Fibroblast of skin of back (primary cell): ENCODE results near the gene CAMTA1.

Source experiments
- DNase-seq: peaks from one replicate; pipeline ENCODE4 v3.0.0-alpha.2; 2013

CAMTA1 gene

DNA sequence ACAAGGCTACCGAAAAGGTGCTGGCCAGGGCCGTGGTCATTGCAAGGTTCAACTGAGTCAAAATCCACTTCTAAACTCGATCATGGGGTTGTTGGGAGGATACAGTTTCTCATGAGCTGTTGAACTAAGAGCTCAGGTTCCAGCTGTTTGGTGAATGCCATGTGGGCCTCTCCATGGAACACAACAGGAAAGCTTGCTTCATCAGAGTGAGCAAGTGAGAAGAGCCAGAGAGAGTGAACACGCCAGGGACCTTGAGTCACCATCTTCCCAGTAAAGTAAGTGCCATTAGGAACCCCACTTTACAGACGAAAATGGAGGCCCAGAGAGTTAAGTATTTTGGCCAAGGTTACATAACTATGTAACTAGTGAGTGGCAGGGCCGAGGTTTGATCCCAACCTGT lies 510.7 kb downstream of the CAMTA1 start:
- no peak for DNase-seq

DNA sequence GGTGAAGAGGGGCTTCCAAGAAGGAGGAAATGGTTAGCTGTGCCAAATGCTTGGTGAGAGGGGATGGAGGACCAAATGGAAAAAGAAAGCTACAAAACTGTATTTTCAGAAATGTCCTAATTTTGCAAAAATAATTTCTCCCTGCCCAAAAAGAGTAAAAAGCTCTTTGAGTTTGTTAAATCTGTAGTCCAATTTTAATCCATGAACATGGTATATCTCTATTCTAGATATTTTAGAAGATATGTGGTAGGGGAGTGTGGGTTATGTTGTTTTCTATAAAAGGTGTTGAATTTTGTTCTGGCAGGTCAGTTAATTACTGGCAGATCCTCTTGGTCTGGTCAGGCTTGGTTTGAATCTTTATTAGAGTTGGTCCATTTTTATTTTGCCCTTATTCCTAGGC lies 511.7 kb downstream of the CAMTA1 start:
- DNase-seq = no peak

DNA sequence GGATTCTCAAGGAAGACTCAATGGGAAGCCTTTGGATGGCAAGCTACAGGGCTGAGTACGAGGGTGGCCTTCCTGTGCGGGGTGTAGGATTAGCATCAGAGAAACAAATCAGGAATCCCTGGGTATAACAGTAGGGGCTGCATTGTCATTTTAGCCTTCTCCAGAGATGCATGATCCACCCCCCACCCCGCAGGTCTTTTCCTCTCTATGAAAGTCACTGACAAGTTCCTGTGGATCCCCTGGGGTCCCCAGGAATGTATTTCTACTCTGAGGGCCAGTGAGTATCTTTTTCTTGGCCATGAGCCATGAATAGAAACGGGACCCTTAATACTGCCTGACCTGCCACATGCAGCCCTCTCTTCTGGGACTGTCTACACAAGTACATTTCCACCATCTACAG lies 512.9 kb downstream of the CAMTA1 start:
- peak; percentile 74 for DNase-seq

GRCh38 chr1:7298749-7299151 lies 513.5 kb downstream of the CAMTA1 start:
- DNase-seq = peak; percentile 73

DNA sequence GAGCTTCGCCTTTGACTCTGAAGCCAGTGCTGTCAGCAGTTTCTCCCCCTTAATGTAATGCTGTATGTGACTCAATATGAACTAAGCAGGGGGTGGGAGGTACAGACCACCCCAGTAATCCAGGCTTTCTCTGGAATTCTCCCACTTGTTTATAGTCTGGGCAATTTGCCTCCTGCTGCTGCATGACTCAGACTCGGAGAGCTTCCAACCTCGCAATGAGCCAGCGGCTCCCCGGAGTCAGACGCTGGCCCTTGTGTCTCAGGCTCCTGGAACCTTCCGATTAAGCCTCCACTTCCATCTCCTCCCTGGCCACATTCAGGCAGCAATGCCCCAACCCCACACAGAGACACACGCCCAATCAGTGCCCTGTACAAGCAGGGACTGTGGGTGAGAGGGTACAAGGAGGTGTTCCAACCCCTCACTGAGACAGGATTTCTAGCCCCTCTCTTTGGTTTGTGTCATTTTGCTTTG lies 514.1 kb downstream of the CAMTA1 start:
- peak; percentile 99 for DNase-seq

DNA sequence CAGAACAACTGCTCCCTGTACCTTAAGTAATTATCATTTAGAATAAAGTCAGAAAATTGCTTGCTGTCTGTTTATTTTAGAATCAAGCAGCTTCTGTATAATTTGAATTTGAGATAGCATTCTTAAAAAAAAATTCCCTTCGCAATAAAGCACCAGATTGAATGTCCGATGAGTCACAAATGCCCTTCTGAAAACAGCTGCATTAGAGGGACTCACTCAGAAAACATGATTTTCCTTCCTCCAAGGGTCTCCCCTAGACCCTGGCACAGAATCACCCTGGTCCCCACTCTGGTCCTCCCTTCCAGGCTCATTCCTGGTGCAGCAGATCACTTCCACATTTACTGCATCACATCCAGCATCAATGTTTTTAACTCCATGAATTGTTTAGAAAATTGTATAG lies 514.7 kb downstream of the CAMTA1 start:
- peak; percentile 91 for DNase-seq

- peak; percentile 95 for DNase-seq
Measured at GRCh38 chr1:7300893-7301663, 515.8 kb downstream of the CAMTA1 start.

DNA sequence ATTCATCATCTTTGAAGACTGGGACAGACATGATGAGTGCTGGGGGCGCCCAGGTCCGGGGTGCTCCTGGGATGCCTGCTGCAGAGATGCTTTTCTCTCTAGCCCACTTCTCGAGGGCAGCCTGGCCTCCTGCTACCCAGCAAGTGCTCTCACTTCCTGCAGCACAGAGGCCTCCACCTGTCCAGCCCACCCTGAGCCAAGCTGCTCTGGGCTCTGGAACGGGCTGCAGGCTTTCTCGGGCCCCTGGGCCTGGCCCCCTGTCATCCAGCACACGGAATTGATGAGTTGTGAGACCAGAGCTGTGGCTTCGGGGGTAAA lies 516.4 kb downstream of the CAMTA1 start:
- no peak for DNase-seq

- no peak for DNase-seq
Measured at GRCh38 chr1:7302126-7302525, 516.9 kb downstream of the CAMTA1 start.

- peak; percentile 22 for DNase-seq
Measured at GRCh38 chr1:7302873-7303272, 517.6 kb downstream of the CAMTA1 start.

- DNase-seq = no peak
Measured at GRCh38 chr1:7303554-7304317, 518.5 kb downstream of the CAMTA1 start.

GRCh38 chr1:7313081-7313546 lies 527.9 kb downstream of the CAMTA1 start:
- no peak for DNase-seq

- DNase-seq = peak; percentile 49
Measured at GRCh38 chr1:7313826-7314225, 528.6 kb downstream of the CAMTA1 start.

- DNase-seq = no peak
Measured at GRCh38 chr1:7315316-7315715, 530.1 kb downstream of the CAMTA1 start.

- DNase-seq = no peak
Measured at GRCh38 chr1:7315946-7316345, 530.7 kb downstream of the CAMTA1 start.

GRCh38 chr1:7317888-7318287 lies 532.6 kb downstream of the CAMTA1 start:
- no peak for DNase-seq

GRCh38 chr1:7319196-7319595 lies 533.9 kb downstream of the CAMTA1 start:
- no peak for DNase-seq

- DNase-seq = no peak
Measured at GRCh38 chr1:7320661-7321060, 535.4 kb downstream of the CAMTA1 start.

DNA sequence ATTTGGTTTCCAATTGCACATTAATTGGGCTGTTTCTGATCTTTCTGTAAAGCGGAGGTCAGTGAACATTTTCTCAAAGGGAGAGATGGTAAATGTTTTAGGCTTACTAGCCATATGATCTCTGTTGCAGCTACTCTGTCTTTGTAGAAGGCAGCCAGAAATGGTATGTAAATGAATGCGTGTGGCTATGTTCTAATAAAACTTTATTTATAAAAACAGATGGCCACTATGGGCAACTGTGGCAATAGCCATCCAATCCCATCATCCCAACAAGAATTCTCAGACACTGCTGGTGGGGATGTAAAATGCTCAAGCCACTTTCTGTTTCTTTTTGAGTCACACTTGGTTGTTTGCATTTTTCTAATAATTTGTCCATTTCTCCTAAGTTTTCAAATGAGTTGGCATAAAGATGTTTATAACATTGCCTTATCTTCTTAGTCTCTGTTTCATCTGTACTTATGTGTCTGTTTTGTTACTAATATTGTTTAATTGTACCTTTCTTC lies 537.1 kb downstream of the CAMTA1 start:
- DNase-seq = peak; percentile 30

DNA sequence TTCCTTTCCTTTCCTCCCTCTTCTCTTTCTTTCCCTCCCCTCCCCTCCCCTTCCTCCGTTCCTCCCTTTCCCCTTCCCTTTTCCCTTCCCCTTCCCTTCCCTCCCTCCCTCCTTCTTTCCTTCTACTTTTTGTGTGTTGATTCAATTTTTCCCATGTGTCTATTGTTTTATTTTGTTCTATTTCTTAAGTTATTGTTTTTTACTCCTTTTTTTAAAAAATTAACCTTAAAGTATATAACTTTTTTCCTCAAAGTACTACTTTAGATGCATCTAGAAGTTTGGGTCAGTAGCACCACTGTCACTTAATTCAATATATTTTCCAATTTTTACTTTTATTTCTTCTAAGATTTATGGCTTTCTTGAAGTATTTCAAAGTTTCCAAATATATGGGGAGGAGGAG lies 537.7 kb downstream of the CAMTA1 start:
- DNase-seq = no peak

GRCh38 chr1:7325254-7325653 lies 540.0 kb downstream of the CAMTA1 start:
- DNase-seq = no peak

DNA sequence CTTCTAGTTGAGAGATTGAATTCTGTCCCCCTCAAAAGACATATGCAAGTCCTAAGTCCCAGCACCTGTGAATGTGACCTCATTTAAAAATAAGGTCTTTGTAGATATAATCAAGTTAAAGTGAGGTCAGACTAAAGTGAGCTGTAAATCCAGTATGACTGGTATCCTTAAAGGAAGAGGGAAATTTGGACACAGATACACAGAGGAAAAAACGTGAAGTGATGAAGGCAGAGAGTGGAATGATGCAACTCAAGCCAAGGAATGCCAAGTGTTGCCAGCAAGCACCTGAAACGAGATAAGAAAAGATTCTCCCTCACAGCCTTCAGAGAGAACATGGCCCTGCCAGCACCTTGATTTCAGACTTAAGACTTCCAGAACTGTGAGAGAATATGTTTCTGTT lies 541.1 kb downstream of the CAMTA1 start:
- no peak for DNase-seq

DNA sequence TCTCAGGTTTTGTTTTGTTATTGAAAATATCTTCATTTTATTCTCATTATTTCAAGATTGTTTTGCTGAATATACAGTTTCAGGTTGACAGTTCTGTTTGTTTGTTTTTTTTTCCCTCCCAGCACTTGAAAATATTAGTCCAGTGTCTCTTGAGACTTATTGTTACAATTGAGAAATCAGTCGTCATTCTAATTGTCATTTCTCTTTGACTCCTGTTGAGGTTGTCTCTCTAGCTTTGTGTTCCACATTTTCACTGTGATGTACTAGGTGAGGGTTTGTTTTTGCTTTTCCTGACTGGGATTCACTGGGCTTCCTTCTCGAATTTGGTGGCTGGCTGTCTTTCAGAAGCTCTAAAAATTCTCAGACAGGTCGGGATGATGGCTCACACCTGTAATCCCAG lies 542.6 kb downstream of the CAMTA1 start:
- DNase-seq = no peak
